ENCODE data around the gene BATF2. TPM values are rescaled to one million over a fixed set of nuclear protein-coding genes. Genes with fewer than 3 reads are reported as not detected.
"Not testable (repeated sequence)": the region's sequence is repeated elsewhere in the genome, so short reads cannot be mapped to it uniquely, and the experiment has no call there.

The BATF2 gene
- total RNA-seq, 1 experiment from 2014 or later: 0.46 TPM

DNA sequence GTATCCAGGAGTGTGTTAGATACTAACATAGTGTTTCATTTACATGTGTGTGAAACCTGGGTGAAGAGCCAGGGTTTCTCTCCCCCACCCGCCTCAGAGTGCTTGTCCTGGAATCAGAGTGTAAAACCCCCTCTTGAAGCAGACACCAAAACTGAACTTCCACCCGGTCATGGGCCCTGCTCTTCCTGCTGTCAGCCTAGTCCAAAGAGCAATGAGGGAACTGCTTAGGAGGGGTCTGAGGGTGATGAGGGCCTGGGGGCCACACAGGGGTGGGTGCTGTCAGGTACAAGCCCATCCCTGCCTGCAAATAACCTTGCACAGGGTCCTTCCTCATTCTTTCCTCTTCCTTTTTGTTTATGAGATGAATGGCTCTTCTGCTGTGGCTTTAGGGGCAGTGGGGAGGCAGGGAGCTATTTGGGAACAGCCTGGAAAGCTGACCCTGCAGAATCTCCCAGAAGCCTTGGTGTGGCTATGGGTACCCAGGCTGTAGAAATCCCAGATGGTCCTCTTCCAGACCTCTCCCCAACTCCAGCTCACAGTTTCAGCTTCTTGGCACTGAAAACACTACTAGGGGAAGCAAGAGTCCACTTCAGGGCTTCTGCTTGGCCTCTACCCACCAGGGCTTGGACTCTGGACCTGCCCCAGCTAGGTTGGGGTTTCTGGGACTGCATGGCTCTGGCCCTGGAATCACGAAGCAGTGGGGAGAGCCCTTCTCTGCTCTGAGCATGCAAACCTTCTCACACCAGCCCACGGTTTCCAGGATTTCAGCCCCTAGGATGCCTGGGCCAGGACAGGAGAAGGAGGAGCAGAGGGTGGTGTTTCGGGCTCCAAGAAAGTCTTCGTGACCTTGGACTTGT lies 8.5 kb downstream of the BATF2 start:
- intact Hi-C loops (cut with micrococcal nuclease; ENCODE audit: unreplicated experiment): no loop called here

DNA sequence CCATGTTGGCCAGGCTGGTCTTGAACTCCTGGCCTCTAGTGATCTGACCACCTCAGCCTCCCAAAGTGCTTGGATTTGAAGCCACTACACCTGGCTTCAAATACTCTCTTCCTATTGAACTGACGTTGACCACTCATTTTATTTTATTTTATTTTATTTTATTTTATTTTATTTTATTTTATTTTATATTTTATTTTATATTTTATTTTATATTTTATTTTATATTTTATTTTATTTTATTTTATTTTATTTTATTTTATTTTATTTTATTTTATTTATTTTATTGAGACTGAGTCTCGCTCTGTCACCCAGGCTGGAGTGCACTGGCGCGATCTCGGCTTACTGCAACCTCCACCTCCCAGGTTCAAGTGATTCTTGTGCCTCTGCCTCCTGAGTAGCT lies 13.4 kb downstream of the BATF2 start:
- H4K20me1 ChIP-seq (ENCODE audit: insufficient read depth); intact Hi-C loops (cut with micrococcal nuclease; ENCODE audit: unreplicated experiment); DNase-seq; H3K79me2 ChIP-seq (ENCODE audit: low read depth); BruUV-seq (replicated peaks); H3K9me2 ChIP-seq (ENCODE audit: insufficient read depth); H3K36me3 ChIP-seq (ENCODE audit: low read depth); H3K4me1 ChIP-seq (replicated peaks; ENCODE audit: insufficient read depth); CTCF ChIA-PET; H3F3A ChIP-seq (ENCODE audit: insufficient read depth, low read depth); H3K4me3 ChIP-seq; H3K4me2 ChIP-seq; H2AFZ ChIP-seq; H3K9me3 ChIP-seq (ENCODE audit: insufficient read depth, low read depth); H3K27ac ChIP-seq: not testable (repeated sequence)
- POLR2A ChIA-PET (ENCODE audit: unreplicated experiment): interaction anchor here (0.6 kb wide), 1 partner anchor 37 kb away, joined by 4 read pairs; no protein-coding TSS in a partner anchor
- peaks cover 20% of the 10 kb centered on the region; the same call in 1 of the 2 replicates for H3K27me3 ChIP-seq (ENCODE audit: insufficient read depth, low read depth)

More for the DNA sequence above, 8.5 kb downstream of the BATF2 start:
- TF ChIP-seq EZH2 (IDR thresholded peaks at IDR 0.05; ENCODE audit: low read depth): no peak
- TF ChIP-seq, protein P1, sequence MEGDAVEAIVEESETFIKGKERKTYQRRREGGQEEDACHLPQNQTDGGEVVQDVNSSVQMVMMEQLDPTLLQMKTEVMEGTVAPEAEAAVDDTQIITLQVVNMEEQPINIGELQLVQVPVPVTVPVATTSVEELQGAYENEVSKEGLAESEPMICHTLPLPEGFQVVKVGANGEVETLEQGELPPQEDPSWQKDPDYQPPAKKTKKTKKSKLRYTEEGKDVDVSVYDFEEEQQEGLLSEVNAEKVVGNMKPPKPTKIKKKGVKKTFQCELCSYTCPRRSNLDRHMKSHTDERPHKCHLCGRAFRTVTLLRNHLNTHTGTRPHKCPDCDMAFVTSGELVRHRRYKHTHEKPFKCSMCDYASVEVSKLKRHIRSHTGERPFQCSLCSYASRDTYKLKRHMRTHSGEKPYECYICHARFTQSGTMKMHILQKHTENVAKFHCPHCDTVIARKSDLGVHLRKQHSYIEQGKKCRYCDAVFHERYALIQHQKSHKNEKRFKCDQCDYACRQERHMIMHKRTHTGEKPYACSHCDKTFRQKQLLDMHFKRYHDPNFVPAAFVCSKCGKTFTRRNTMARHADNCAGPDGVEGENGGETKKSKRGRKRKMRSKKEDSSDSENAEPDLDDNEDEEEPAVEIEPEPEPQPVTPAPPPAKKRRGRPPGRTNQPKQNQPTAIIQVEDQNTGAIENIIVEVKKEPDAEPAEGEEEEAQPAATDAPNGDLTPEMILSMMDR (conservative IDR thresholded peaks at IDR 0.05): no peak
- no peaks in the 10 kb centered on the region for H3K4me1 ChIP-seq (replicated peaks; ENCODE audit: insufficient read depth)
- no peak overlapping the region for H2AFZ ChIP-seq
- no peak overlapping the region for H3K4me2 ChIP-seq
- no peaks in the 10 kb centered on the region for H3K27me3 ChIP-seq (ENCODE audit: insufficient read depth, low read depth)
- CTCF ChIA-PET: no interaction called here
- H3K9me2 ChIP-seq (ENCODE audit: insufficient read depth): no peaks in the 10 kb centered on the region
- H3K4me3 ChIP-seq: no peak overlapping the region
- no peaks in the 10 kb centered on the region for H3F3A ChIP-seq (ENCODE audit: insufficient read depth, low read depth)
- BruUV-seq (replicated peaks): no TSS peak
- H3K79me2 ChIP-seq (ENCODE audit: low read depth): no peaks in the 10 kb centered on the region
- no peaks in the 10 kb centered on the region for H3K36me3 ChIP-seq (ENCODE audit: low read depth)
- POLR2A ChIA-PET (ENCODE audit: unreplicated experiment): no interaction called here
- DNase-seq: no peak
- H4K20me1 ChIP-seq (ENCODE audit: insufficient read depth): no peaks in the 10 kb centered on the region
- H3K9me3 ChIP-seq (ENCODE audit: insufficient read depth, low read depth): no peaks in the 10 kb centered on the region
- H3K27ac ChIP-seq: no peak overlapping the region

DNA sequence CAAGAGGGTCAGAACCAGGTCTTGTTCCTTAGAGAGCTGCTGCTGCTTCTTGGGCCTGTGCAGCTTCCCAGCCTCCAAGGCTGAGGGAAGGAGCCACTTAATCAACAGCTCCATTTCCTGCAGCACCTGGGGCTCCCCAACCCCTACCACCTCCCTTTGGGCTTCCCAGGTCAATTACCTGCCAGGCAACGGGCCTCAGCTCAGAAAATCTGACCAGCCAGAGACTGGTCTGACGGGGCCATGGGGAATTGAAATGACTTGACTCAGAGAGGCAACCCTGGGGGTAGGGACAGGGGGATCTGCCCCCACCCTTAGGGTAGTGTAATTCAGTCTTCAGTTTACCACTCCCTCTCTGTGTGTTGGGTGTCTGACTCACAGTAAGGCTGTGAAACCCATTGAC lies 20.1 kb downstream of the BATF2 start:
- Histone ChIP-seq H3K27me3 (ENCODE audit: insufficient read depth, low read depth) (peaks cover 9% of the 10 kb centered on the region; the same call in 1 of the 2 replicates), H3K4me1 (replicated peaks; ENCODE audit: insufficient read depth) (peaks cover 2% of the 10 kb centered on the region; the same call in 1 of the 2 replicates), H3K9me3 (ENCODE audit: insufficient read depth, low read depth) (no peaks in the 10 kb centered on the region), H4K20me1 (ENCODE audit: insufficient read depth) (no peaks in the 10 kb centered on the region), H3K4me2 (no peak overlapping the region), H3F3A (ENCODE audit: insufficient read depth, low read depth) (0 out of 2 replicates have a peak, but pooled peaks cover 6% of the 10 kb centered on the region), H3K27ac (no peak overlapping the region), H3K4me3 (no peak overlapping the region), H3K9me2 (ENCODE audit: insufficient read depth) (no peaks in the 10 kb centered on the region), H3K79me2 (ENCODE audit: low read depth) (no peaks in the 10 kb centered on the region), H2AFZ (no peak overlapping the region), H3K36me3 (ENCODE audit: low read depth) (no peaks in the 10 kb centered on the region)
- intact Hi-C loops (cut with micrococcal nuclease; ENCODE audit: unreplicated experiment): no loop called here
- ChIA-PET CTCF (no interaction called here), POLR2A (ENCODE audit: unreplicated experiment) (no interaction called here)
- TF ChIP-seq, protein P1 (conservative IDR thresholded peaks at IDR 0.05): no peak
- TF ChIP-seq EZH2 (IDR thresholded peaks at IDR 0.05; ENCODE audit: low read depth): no peak
- no TSS peak for BruUV-seq (replicated peaks)
- no peak for DNase-seq

Data from PC-9 (cell line).